Measurements from ENCODE around the gene TBC1D23.

TBC1D23 gene

GRCh38 chr3:100274361-100274760 is 13.6 kb downstream of the TBC1D23 start:
- ATAC-seq = no peak

GRCh38 chr3:100277255-100277800 is 16.5 kb downstream of the TBC1D23 start:
- TF ChIP-seq BACH2 (CRISPR knock-in tag; IDR thresholded peaks at IDR 0.05; ENCODE audit: borderline replicate concordance) (no peak), ARNTL (CRISPR knock-in tag; IDR thresholded peaks at IDR 0.05; ENCODE audit: borderline replicate concordance, low read depth) (no peak), CREB5 (CRISPR knock-in tag; IDR thresholded peaks at IDR 0.05; ENCODE audit: low read depth) (no peak), TSHZ2 (CRISPR knock-in tag; IDR thresholded peaks at IDR 0.05) (no peak), RARB (CRISPR knock-in tag; IDR thresholded peaks at IDR 0.05) (no peak), ZNF70 (CRISPR knock-in tag; IDR thresholded peaks at IDR 0.05) (no peak), ZNF565 (CRISPR knock-in tag; conservative IDR thresholded peaks at IDR 0.05; ENCODE audit: low read depth) (no peak)
- TF ChIP-seq, protein P1, sequence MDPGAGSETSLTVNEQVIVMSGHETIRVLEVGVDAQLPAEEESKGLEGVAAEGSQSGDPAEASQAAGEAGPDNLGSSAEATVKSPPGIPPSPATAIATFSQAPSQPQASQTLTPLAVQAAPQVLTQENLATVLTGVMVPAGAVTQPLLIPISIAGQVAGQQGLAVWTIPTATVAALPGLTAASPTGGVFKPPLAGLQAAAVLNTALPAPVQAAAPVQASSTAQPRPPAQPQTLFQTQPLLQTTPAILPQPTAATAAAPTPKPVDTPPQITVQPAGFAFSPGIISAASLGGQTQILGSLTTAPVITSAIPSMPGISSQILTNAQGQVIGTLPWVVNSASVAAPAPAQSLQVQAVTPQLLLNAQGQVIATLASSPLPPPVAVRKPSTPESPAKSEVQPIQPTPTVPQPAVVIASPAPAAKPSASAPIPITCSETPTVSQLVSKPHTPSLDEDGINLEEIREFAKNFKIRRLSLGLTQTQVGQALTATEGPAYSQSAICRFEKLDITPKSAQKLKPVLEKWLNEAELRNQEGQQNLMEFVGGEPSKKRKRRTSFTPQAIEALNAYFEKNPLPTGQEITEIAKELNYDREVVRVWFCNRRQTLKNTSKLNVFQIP (CRISPR knock-in tag; IDR thresholded peaks at IDR 0.05; ENCODE audit: borderline replicate concordance, low read depth) = no peak
- no peak for ATAC-seq

More at GRCh38 chr3:100274361-100274760, 13.6 kb downstream of the TBC1D23 start:
- TF ChIP-seq ESRRG (CRISPR knock-in tag; IDR thresholded peaks at IDR 0.05) (no peak), CSDC2 (CRISPR knock-in tag; IDR thresholded peaks at IDR 0.05) (no peak), SNAI2 (CRISPR knock-in tag; IDR thresholded peaks at IDR 0.05) (no peak), ZFP30 (CRISPR knock-in tag; IDR thresholded peaks at IDR 0.05) (no peak), TOX (CRISPR knock-in tag; IDR thresholded peaks at IDR 0.05; ENCODE audit: borderline replicate concordance) (no peak), ZNF565 (CRISPR knock-in tag; conservative IDR thresholded peaks at IDR 0.05; ENCODE audit: low read depth) (no peak), ZNF70 (CRISPR knock-in tag; IDR thresholded peaks at IDR 0.05) (no peak), ISL1 (CRISPR knock-in tag; IDR thresholded peaks at IDR 0.05) (no peak), TCF4 (CRISPR knock-in tag; IDR thresholded peaks at IDR 0.05; ENCODE audit: borderline replicate concordance) (no peak), PATZ1 (CRISPR knock-in tag; IDR thresholded peaks at IDR 0.05; ENCODE audit: borderline replicate concordance) (no peak), ZC3H10 (CRISPR knock-in tag; IDR thresholded peaks at IDR 0.05) (no peak), ARNTL (CRISPR knock-in tag; IDR thresholded peaks at IDR 0.05; ENCODE audit: borderline replicate concordance, low read depth) (no peak), TSHZ2 (CRISPR knock-in tag; IDR thresholded peaks at IDR 0.05) (no peak), GLIS3 (CRISPR knock-in tag; IDR thresholded peaks at IDR 0.05) (no peak), RARB (CRISPR knock-in tag; IDR thresholded peaks at IDR 0.05) (no peak), BACH2 (CRISPR knock-in tag; IDR thresholded peaks at IDR 0.05; ENCODE audit: borderline replicate concordance) (no peak), CREB5 (CRISPR knock-in tag; IDR thresholded peaks at IDR 0.05; ENCODE audit: low read depth) (no peak)
- TF ChIP-seq, protein P2, sequence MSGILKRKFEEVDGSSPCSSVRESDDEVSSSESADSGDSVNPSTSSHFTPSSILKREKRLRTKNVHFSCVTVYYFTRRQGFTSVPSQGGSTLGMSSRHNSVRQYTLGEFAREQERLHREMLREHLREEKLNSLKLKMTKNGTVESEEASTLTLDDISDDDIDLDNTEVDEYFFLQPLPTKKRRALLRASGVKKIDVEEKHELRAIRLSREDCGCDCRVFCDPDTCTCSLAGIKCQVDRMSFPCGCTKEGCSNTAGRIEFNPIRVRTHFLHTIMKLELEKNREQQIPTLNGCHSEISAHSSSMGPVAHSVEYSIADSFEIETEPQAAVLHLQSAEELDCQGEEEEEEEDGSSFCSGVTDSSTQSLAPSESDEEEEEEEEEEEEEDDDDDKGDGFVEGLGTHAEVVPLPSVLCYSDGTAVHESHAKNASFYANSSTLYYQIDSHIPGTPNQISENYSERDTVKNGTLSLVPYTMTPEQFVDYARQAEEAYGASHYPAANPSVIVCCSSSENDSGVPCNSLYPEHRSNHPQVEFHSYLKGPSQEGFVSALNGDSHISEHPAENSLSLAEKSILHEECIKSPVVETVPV (CRISPR knock-in tag; IDR thresholded peaks at IDR 0.05) = no peak

Data from SK-N-SH treated with all-trans-retinoic acid at 6 μM for 48 hours (cell line).